Upper lobe of left lung (tissue), 6 donors: ENCODE results near the gene CACNA1S. TPM values are rescaled to one million over a fixed set of nuclear protein-coding genes. Genes with fewer than 3 reads are reported as not detected.
A peak's percentile ranks its signal among the peaks of the same experiment; 100 is the strongest.

Source experiments
- ATAC-seq, 2 donors: fragments of 200-7000 bp; cut with Tn5 transposase; one replicate each; pipeline ENCODE4 v1.9.1; 2022; ENCODE audit warnings: mild to moderate bottlenecking in 2 of 2, moderate library complexity in 2 of 2; ENCODE audit not compliant: low FRiP score in 2 of 2
- DNase-seq, 2 donors: peaks; one replicate each; pipeline ENCODE4 v3.0.0-alpha.2; 2019 to 2020
- H3K27ac ChIP-seq, 4 donors: fragments of 200-600 bp; sonication (generic); one replicate each; pipeline ENCODE4 v1.5.1; 2016 to 2019
- H3K27me3 ChIP-seq, 4 donors: fragments of 200-600 bp; sonication (generic); one replicate each; pipeline ENCODE4 v1.5.1; 2017 to 2019
- H3K36me3 ChIP-seq, 4 donors: fragments of 200-600 bp; sonication (generic); one replicate each; pipeline ENCODE4 v1.5.1; 2016 to 2019
- H3K4me1 ChIP-seq, 4 donors: fragments of 200-600 bp; sonication (generic); one replicate each; pipeline ENCODE4 v1.5.1; 2018 to 2019
- H3K4me3 ChIP-seq, 4 donors: fragments of 200-600 bp; sonication (generic); one replicate each; pipeline ENCODE4 v1.5.1; 2017 to 2019; ENCODE audit warnings: mild to moderate bottlenecking in 2 of 4, moderate library complexity in 1 of 4
- H3K9me3 ChIP-seq, 4 donors: fragments of 200-600 bp; sonication (generic); one replicate each; pipeline ENCODE4 v1.5.1; 2018 to 2019
- EP300 ChIP-seq, 4 donors: sonication (generic); formaldehyde crosslinking; IDR thresholded peaks; one replicate each; pipeline ENCODE4 v1.5.1; 2017; ENCODE audit warnings: antibody characterized with exemption in 4 of 4, control low read depth in 2 of 4
- POLR2A ChIP-seq, 4 donors: fragments of 450-650 bp; IDR thresholded peaks; one replicate each; pipeline ENCODE4 v1.5.1; 2016 to 2017; ENCODE audit warnings: antibody characterized with exemption in 4 of 4, mild to moderate bottlenecking in 2 of 4
- POLR2AphosphoS5 ChIP-seq, 2 donors: sonication (generic); formaldehyde crosslinking; IDR thresholded peaks; one replicate each; pipeline ENCODE4 v1.5.1; 2017; ENCODE audit warnings: antibody characterized with exemption in 2 of 2
- WGBS, 2 donors: methylation state at CpG; one replicate each; pipeline ENCODE4 v1.1.5; 2017 to 2018; 5-methylcytosine and 5-hydroxymethylcytosine counted together
- total RNA-seq, 6 donors: library from RNA; depleted of rRNA in 4 of 6; stranded (reverse); fragments of >200 nt in 4 of 6; gene quantifications; one replicate each; pipeline versions ENCODE4 v1.1.0 to v1.2.1, GENCODE V29; 2016 to 2021
- TF ChIP-seq, protein P1 (sequence below), 6 experiments: fragments of 450-650 bp in 4 of 6; fragments of 200-600 bp in 2 of 6; sonication (generic) in 2 of 6; IDR thresholded peaks; one replicate each; pipeline ENCODE4 v1.5.1; 2016 to 2019; ENCODE audit warnings: antibody characterized with exemption in 6 of 6
- donor health status: DM: no; HTN: no; CAD: no; lungs with moderate emphysema.
- donor health status: DM: no; HTN: yes; CAD: no; lungs with severe emphysema.

Gene CACNA1S
- total RNA-seq, 6 donors from 2014 or later: 0.03 to 0.30 (median 0.10) TPM; not detected in 3

DNA sequence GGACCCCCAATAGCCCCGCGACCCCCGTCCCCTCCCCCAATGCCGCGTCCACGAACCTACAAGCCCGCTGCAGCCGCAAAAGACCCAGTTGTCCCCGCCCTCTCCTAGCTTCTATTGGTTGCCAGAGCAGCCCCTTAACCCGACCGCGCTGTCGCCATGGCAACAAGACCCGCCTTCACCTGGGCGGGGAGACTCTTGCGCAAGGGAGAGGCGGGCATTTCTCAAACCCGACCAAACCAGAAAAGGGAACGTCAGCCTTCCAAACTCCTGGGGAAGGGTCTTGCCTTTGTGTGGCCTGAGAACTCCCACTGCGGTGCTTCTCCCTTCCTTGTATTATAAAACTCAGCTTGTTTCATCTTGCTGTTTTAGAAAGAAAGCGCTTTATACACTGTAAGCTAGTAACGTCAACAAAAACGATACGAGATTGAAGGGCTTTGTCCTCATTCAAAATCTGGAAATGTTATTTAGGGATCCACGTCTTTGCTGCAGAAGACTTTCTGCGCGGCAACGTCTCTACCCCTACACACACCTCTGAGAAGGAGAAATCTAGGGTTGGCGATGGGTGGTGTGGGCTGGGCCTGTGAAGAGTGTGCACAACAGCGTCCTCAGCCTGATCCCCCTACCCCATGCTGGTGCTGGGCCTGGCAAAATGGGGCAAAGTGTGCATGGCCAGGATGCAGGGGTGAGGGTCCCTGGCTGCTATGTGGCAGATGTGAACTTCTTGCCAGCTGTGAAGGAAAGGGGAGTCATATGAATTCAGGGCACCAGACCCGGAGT, 42.4 kb upstream of the CACNA1S start, which contains the start of gene TMEM9:
TSS of gene TMEM9 (minus strand) at position 86 of the 777 bp plus-strand sequence. CDS start 551 bp downstream, outside the sequence.
- peaks cover 0 to 20% (median 1%) of the 10 kb centered on the region in 4 donors for H3K36me3 ChIP-seq
- ATAC-seq (peak; percentile 91 to 98), DNase-seq (peak; percentile 97 to 98)
- H3K27ac ChIP-seq: peak within 1 kb of the TSS; percentile 60 to 86 (median 82)
- peak within 1 kb of the TSS; percentile 69 to 95 (median 92) for H3K4me3 ChIP-seq
- no peaks in the 10 kb centered on the region for H3K9me3 ChIP-seq
- H3K4me1 ChIP-seq: peaks cover 8 to 19% (median 15%) of the 10 kb centered on the region in 4 donors
- TF ChIP-seq POLR2A (IDR thresholded peaks at IDR 0.05) (peak in 1 of 4 donors; percentile 47), POLR2AphosphoS5 (IDR thresholded peaks at IDR 0.05) (peak; percentile 42 to 63), EP300 (IDR thresholded peaks at IDR 0.05) (no peak)
- TF ChIP-seq, protein P1, sequence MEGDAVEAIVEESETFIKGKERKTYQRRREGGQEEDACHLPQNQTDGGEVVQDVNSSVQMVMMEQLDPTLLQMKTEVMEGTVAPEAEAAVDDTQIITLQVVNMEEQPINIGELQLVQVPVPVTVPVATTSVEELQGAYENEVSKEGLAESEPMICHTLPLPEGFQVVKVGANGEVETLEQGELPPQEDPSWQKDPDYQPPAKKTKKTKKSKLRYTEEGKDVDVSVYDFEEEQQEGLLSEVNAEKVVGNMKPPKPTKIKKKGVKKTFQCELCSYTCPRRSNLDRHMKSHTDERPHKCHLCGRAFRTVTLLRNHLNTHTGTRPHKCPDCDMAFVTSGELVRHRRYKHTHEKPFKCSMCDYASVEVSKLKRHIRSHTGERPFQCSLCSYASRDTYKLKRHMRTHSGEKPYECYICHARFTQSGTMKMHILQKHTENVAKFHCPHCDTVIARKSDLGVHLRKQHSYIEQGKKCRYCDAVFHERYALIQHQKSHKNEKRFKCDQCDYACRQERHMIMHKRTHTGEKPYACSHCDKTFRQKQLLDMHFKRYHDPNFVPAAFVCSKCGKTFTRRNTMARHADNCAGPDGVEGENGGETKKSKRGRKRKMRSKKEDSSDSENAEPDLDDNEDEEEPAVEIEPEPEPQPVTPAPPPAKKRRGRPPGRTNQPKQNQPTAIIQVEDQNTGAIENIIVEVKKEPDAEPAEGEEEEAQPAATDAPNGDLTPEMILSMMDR (IDR thresholded peaks at IDR 0.05): no peak
- no peaks in the 10 kb centered on the region for H3K27me3 ChIP-seq
- 14 to 15% methylated on average over 14 to 31 of the region's 31 CpGs for WGBS, 2 donors

GRCh38 chr1:201153474-201154388, 41.5 kb upstream of the CACNA1S start:
- Histone ChIP-seq H3K9me3 (no peaks in the 10 kb centered on the region), H3K4me3 (peak overlapping the region; percentile 69 to 95 (median 92)), H3K27me3 (no peaks in the 10 kb centered on the region), H3K36me3 (peaks cover 0 to 26% (median 2%) of the 10 kb centered on the region in 4 donors), H3K4me1 (peaks cover 8 to 19% (median 14%) of the 10 kb centered on the region in 4 donors), H3K27ac (peak overlapping the region; percentile 60 to 86 (median 82))
- WGBS, 2 donors: 4 to 67% methylated on average over 1 to 37 of the region's 37 CpGs
- peak; percentile 78 to 91 for ATAC-seq
- no peak for TF ChIP-seq POLR2AphosphoS5 (IDR thresholded peaks at IDR 0.05)
- TF ChIP-seq, protein P1 (IDR thresholded peaks at IDR 0.05): no peak
- no peak for TF ChIP-seq EP300 (IDR thresholded peaks at IDR 0.05)
- no peak for TF ChIP-seq POLR2A (IDR thresholded peaks at IDR 0.05)
- peak; percentile 30 to 46 for DNase-seq

DNA sequence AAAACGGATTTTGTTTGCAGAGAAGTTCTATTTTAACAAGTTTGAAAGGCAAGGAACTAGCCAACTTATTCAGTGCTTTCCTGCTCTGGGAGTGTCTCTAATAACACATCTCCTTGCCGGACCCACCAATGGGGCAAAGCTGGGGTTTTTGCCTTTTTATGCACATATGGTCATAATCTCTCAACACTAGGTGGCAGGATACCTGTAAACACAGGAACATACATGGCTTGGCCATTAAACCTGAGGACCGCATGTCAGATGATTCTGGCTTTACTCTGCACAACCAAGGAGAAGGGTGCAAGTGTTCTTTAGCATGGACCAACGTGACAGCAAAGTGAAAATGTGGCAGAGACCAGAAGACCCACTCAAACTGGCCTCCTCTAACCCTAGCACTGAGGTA, 37.2 kb upstream of the CACNA1S start:
- 73 to 79% methylated on average over 4 of the region's 4 CpGs for WGBS, 2 donors
- Histone ChIP-seq H3K27ac (no peak overlapping the region), H3K27me3 (no peaks in the 10 kb centered on the region), H3K36me3 (peaks cover 14 to 64% (median 22%) of the 10 kb centered on the region in 4 donors), H3K9me3 (no peaks in the 10 kb centered on the region), H3K4me3 (no peak overlapping the region), H3K4me1 (peaks cover 8 to 11% (median 10%) of the 10 kb centered on the region in 4 donors)
- ATAC-seq (no peak), DNase-seq (no peak)
- TF ChIP-seq POLR2AphosphoS5 (IDR thresholded peaks at IDR 0.05): no peak
- TF ChIP-seq, protein P1 (IDR thresholded peaks at IDR 0.05): peak in 4 of 6 experiments; percentile 10 to 45 (median 37)
- TF ChIP-seq POLR2A (IDR thresholded peaks at IDR 0.05): no peak

DNA sequence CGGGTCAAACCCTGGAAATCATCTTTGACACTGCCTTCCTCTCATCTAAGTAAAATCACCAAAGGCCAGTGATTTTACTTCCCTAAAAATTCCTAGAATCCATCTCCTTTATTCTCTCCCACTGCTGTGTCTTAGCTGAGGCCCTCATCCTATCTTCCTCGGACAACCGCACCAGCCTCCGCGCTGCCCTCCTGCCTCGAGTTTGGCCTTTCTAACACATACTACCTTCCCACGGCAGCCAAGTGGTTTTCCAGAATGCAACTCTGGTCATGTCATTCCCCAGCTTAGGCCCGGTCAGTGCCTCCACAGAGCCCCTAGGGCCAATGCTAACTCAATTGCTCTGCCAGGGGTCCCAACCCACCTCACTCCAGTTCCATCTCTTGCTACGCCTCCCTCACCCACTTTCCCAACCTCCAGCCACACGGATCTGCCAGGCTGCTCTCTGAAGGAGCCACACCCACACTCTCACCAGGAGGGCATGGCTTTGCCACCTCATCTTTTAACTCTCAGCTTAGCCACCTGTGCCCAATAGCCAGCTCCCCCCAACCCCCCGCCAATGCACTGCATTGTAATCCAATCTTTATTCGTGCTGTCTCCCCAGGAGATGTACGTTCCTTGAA, 35.3 kb upstream of the CACNA1S start:
- Histone ChIP-seq H3K27me3 (no peaks in the 10 kb centered on the region), H3K36me3 (peaks cover 30 to 83% (median 39%) of the 10 kb centered on the region in 4 donors), H3K9me3 (no peaks in the 10 kb centered on the region), H3K4me1 (no peaks in the 10 kb centered on the region), H3K27ac (no peak overlapping the region), H3K4me3 (no peak overlapping the region)
- TF ChIP-seq EP300 (IDR thresholded peaks at IDR 0.05) (no peak), POLR2AphosphoS5 (IDR thresholded peaks at IDR 0.05) (no peak), POLR2A (IDR thresholded peaks at IDR 0.05) (no peak)
- TF ChIP-seq, protein P1 (IDR thresholded peaks at IDR 0.05): no peak
- 90 to 93% methylated on average over 12 to 13 of the region's 13 CpGs for WGBS, 2 donors
- DNase-seq: peak in 1 of 2 donors; percentile 4
- ATAC-seq: no peak
